Mesendoderm (in vitro differentiated cells): ENCODE results near the gene RPP14.
"Not testable (repeated sequence)": the region's sequence is repeated elsewhere in the genome, so short reads cannot be mapped to it uniquely, and the experiment has no call there.

ENCODE experiments used
- DNase-seq: peaks from one replicate; pipeline ENCODE4 v3.0.0; 2013
- H2AK5ac ChIP-seq: 2 replicates; pipeline ENCODE4 v1.6.1; 2013; ENCODE audit warnings: low read length, inconsistent platforms
- H2BK120ac ChIP-seq: 2 replicates; pipeline ENCODE4 v1.6.1; 2013; ENCODE audit warnings: low read depth, mild to moderate bottlenecking, low read length, moderate library complexity, mixed read lengths
- H2BK15ac ChIP-seq: replicated peaks from 2 replicates; pipeline ENCODE4 v1.6.1; 2013; ENCODE audit warnings: low read depth, mild to moderate bottlenecking, moderate library complexity
- H2BK5ac ChIP-seq: 2 replicates; pipeline ENCODE4 v1.6.1; 2013; ENCODE audit warnings: low read length, inconsistent platforms
- H3K18ac ChIP-seq: 2 replicates; pipeline ENCODE4 v1.6.1; 2013; ENCODE audit warnings: mild to moderate bottlenecking, low read length, mixed read lengths
- H3K23ac ChIP-seq: one replicate; pipeline ENCODE4 v1.6.1; 2013; ENCODE audit warnings: low read length
- H3K27ac ChIP-seq: 2 replicates; pipeline ENCODE4 v1.5.1; 2013; ENCODE audit warnings: low read depth, mild to moderate bottlenecking, inconsistent platforms, low read length, moderate library complexity
- H3K27me3 ChIP-seq: 2 replicates; pipeline ENCODE4 v1.6.1; 2013; ENCODE audit warnings: low read length, control low read depth, mild to moderate bottlenecking, inconsistent platforms; ENCODE audit not compliant: insufficient read depth, poor library complexity
- H3K36me3 ChIP-seq: 2 replicates; pipeline ENCODE4 v1.6.1; 2013; ENCODE audit warnings: low read length, inconsistent platforms; ENCODE audit not compliant: control insufficient read depth, insufficient read depth
- H3K4ac ChIP-seq: one replicate; pipeline ENCODE4 v1.6.1; 2013; ENCODE audit warnings: low read depth, mild to moderate bottlenecking, low read length, moderate library complexity
- H3K4me1 ChIP-seq: 2 replicates; pipeline ENCODE4 v1.6.1; 2013; ENCODE audit warnings: low read depth, low read length, inconsistent platforms; ENCODE audit not compliant: control insufficient read depth
- H3K4me2 ChIP-seq: 2 replicates; pipeline ENCODE4 v1.6.1; 2013; ENCODE audit warnings: low read length
- H3K4me3 ChIP-seq: 2 replicates; pipeline ENCODE4 v1.5.1; 2013; ENCODE audit warnings: mild to moderate bottlenecking, low read length
- H3K56ac ChIP-seq: one replicate; pipeline ENCODE4 v1.6.1; 2013; ENCODE audit warnings: low read length
- H3K79me1 ChIP-seq: 2 replicates; pipeline ENCODE4 v1.6.1; 2013; ENCODE audit warnings: low read length, inconsistent platforms
- H3K79me2 ChIP-seq: 2 replicates; pipeline ENCODE4 v1.6.1; 2013; ENCODE audit warnings: mild to moderate bottlenecking, low read length; ENCODE audit not compliant: control insufficient read depth, insufficient read depth
- H3K9ac ChIP-seq: 2 replicates; pipeline ENCODE4 v1.6.1; 2013; ENCODE audit warnings: low read length, inconsistent platforms
- H4K5ac ChIP-seq: one replicate; pipeline ENCODE4 v1.6.1; 2013; ENCODE audit warnings: low read length
- H4K8ac ChIP-seq: one replicate; pipeline ENCODE4 v1.6.1; 2013; ENCODE audit warnings: low read depth, mild to moderate bottlenecking, control low read depth, low read length, moderate library complexity
- WGBS: extraction: QIAGEN DNeasy Blood & Tissue Kit; methylation state at CpG from one replicate; pipeline ENCODE4 v1.1.7; 2013; ENCODE audit warnings: low lambda C conversion rate, missing lambda C conversion rate; ENCODE audit not compliant: insufficient coverage; ENCODE audit errors: extremely low coverage; 5-methylcytosine and 5-hydroxymethylcytosine counted together

The RPP14 gene

GRCh38 chr3:58261954-58262666, 43.9 kb upstream of the RPP14 start:
- Histone ChIP-seq H3K4me1 (no peaks in the 10 kb centered on the region), H4K8ac (no peak overlapping the region), H2BK5ac (no peak overlapping the region), H3K36me3 (no peaks in the 10 kb centered on the region), H3K4ac (no peak overlapping the region), H3K9ac (no peak overlapping the region), H3K4me2 (no peak overlapping the region), H3K27ac (no peak overlapping the region), H3K79me1 (no peaks in the 10 kb centered on the region), H3K4me3 (no peak overlapping the region), H3K27me3 (no peaks in the 10 kb centered on the region), H2AK5ac (no peak overlapping the region), H3K18ac (no peak overlapping the region), H2BK120ac (no peak overlapping the region), H2BK15ac (no peak overlapping the region), H4K5ac (no peak overlapping the region), H3K56ac (no peak overlapping the region), H3K79me2 (no peaks in the 10 kb centered on the region), H3K23ac (no peak overlapping the region)
- no CpG with 5 or more reads among the region's 3 CpGs for WGBS
- DNase-seq: no peak

- no peak overlapping the region for H3K4me2 ChIP-seq
- H3K18ac ChIP-seq: no peak overlapping the region
- no peak overlapping the region for H2BK120ac ChIP-seq
- H3K9ac ChIP-seq: no peak overlapping the region
- H3K79me1 ChIP-seq: no peaks in the 10 kb centered on the region
- H2AK5ac ChIP-seq: no peak overlapping the region
- no peaks in the 10 kb centered on the region for H3K27me3 ChIP-seq
- no peak overlapping the region for H3K4ac ChIP-seq
- H3K23ac ChIP-seq: no peak overlapping the region
- H3K36me3 ChIP-seq: no peaks in the 10 kb centered on the region
- no CpG with 5 or more reads among the region's 1 CpG for WGBS
- no peak overlapping the region for H2BK15ac ChIP-seq
- no peak overlapping the region for H3K56ac ChIP-seq
- H3K79me2 ChIP-seq: no peaks in the 10 kb centered on the region
- no peak overlapping the region for H4K8ac ChIP-seq
- H4K5ac ChIP-seq: no peak overlapping the region
- H3K4me1 ChIP-seq: no peaks in the 10 kb centered on the region
- DNase-seq: no peak
- no peak overlapping the region for H2BK5ac ChIP-seq
- H3K4me3 ChIP-seq: no peak overlapping the region
- H3K27ac ChIP-seq: no peak overlapping the region
Measured at GRCh38 chr3:58266577-58266976, 39.5 kb upstream of the RPP14 start.

GRCh38 chr3:58267543-58267942, 38.5 kb upstream of the RPP14 start:
- not testable (repeated sequence) for H3K4me2 ChIP-seq, H4K8ac ChIP-seq, H2AK5ac ChIP-seq, H3K36me3 ChIP-seq, H2BK15ac ChIP-seq, H3K79me1 ChIP-seq, H3K9ac ChIP-seq, H2BK5ac ChIP-seq, H3K4ac ChIP-seq, DNase-seq, H3K56ac ChIP-seq, H2BK120ac ChIP-seq, H3K18ac ChIP-seq, H3K23ac ChIP-seq, H3K4me1 ChIP-seq, H3K4me3 ChIP-seq, H4K5ac ChIP-seq, H3K79me2 ChIP-seq, H3K27me3 ChIP-seq, H3K27ac ChIP-seq
- no CpG with 5 or more reads among the region's 1 CpG for whole genome bisulfite sequencing

GRCh38 chr3:58269356-58269755, 36.7 kb upstream of the RPP14 start:
- Histone ChIP-seq H2BK15ac (no peak overlapping the region), H4K8ac (no peak overlapping the region), H3K27ac (no peak overlapping the region), H3K4me2 (no peak overlapping the region), H3K4ac (no peak overlapping the region), H4K5ac (no peak overlapping the region), H3K79me1 (no peaks in the 10 kb centered on the region), H2BK5ac (no peak overlapping the region), H3K23ac (no peak overlapping the region), H3K56ac (no peak overlapping the region), H2BK120ac (no peak overlapping the region), H3K36me3 (no peaks in the 10 kb centered on the region), H3K9ac (no peak overlapping the region), H3K27me3 (no peaks in the 10 kb centered on the region), H2AK5ac (no peak overlapping the region), H3K4me3 (no peak overlapping the region), H3K4me1 (no peaks in the 10 kb centered on the region), H3K79me2 (no peaks in the 10 kb centered on the region), H3K18ac (no peak overlapping the region)
- no peak for DNase-seq
- WGBS: no CpG with 5 or more reads among the region's 2 CpGs

- DNase-seq: no peak
- Histone ChIP-seq H3K23ac (no peak overlapping the region), H3K27me3 (no peaks in the 10 kb centered on the region), H3K27ac (no peak overlapping the region), H3K79me2 (no peaks in the 10 kb centered on the region), H3K4me1 (no peaks in the 10 kb centered on the region), H2BK15ac (no peak overlapping the region), H3K56ac (no peak overlapping the region), H3K4ac (no peak overlapping the region), H3K18ac (no peak overlapping the region), H4K8ac (no peak overlapping the region), H3K79me1 (no peaks in the 10 kb centered on the region), H2BK120ac (no peak overlapping the region), H3K4me2 (no peak overlapping the region), H4K5ac (no peak overlapping the region), H3K36me3 (no peaks in the 10 kb centered on the region), H3K4me3 (no peak overlapping the region), H3K9ac (no peak overlapping the region), H2AK5ac (no peak overlapping the region), H2BK5ac (no peak overlapping the region)
- no CpG with 5 or more reads among the region's 2 CpGs for WGBS
Measured at GRCh38 chr3:58270485-58270884, 35.6 kb upstream of the RPP14 start.

- no peak overlapping the region for H4K5ac ChIP-seq
- no peak overlapping the region for H2AK5ac ChIP-seq
- no peak overlapping the region for H3K23ac ChIP-seq
- H3K18ac ChIP-seq: no peak overlapping the region
- H2BK15ac ChIP-seq: no peak overlapping the region
- DNase-seq: no peak
- no CpG with 5 or more reads among the region's 7 CpGs for WGBS
- H4K8ac ChIP-seq: no peak overlapping the region
- H3K36me3 ChIP-seq: no peaks in the 10 kb centered on the region
- no peak overlapping the region for H3K4me2 ChIP-seq
- H3K79me1 ChIP-seq: no peaks in the 10 kb centered on the region
- no peak overlapping the region for H3K56ac ChIP-seq
- H3K79me2 ChIP-seq: no peaks in the 10 kb centered on the region
- H3K9ac ChIP-seq: no peak overlapping the region
- H3K27me3 ChIP-seq: no peaks in the 10 kb centered on the region
- H2BK120ac ChIP-seq: no peak overlapping the region
- H2BK5ac ChIP-seq: no peak overlapping the region
- no peak overlapping the region for H3K27ac ChIP-seq
- H3K4me1 ChIP-seq: no peaks in the 10 kb centered on the region
- H3K4ac ChIP-seq: no peak overlapping the region
- no peak overlapping the region for H3K4me3 ChIP-seq
Measured at GRCh38 chr3:58271901-58272501, 34.0 kb upstream of the RPP14 start.
